ENCODE measurements around the gene FAM120B.
"Not testable (repeated sequence)": the region's sequence is repeated elsewhere in the genome, so short reads cannot be mapped to it uniquely, and the experiment has no call there.

The FAM120B gene

GRCh38 chr6:170345662-170346061 lies 39.1 kb downstream of the FAM120B start:
- no peak for TF ChIP-seq EZH2 (IDR thresholded peaks at IDR 0.05)
- no peak for TF ChIP-seq POLR2AphosphoS5 (IDR thresholded peaks at IDR 0.05; ENCODE audit: borderline replicate concordance, low read depth, low read length)
- no peak for TF ChIP-seq FOXP2 (optimal IDR thresholded peaks at IDR 0.05; ENCODE audit: control extremely low read depth, extremely low read length, insufficient read depth)
- Histone ChIP-seq H3K9ac (ENCODE audit: insufficient read length) (no peak overlapping the region), H3K27ac (no peak overlapping the region), H3K36me3 (ENCODE audit: insufficient read depth, low read length) (peaks cover 39% of the 10 kb centered on the region), H3K9me3 (ENCODE audit: low read depth, low read length) (no peaks in the 10 kb centered on the region), H3K4me3 (no peak overlapping the region)
- DNase-seq (ENCODE audit: low read depth, low spot score): no peak

- DNase-seq (ENCODE audit: low read depth, low spot score): no peak
- Histone ChIP-seq H3K36me3 (ENCODE audit: insufficient read depth, low read length) (peaks cover 47% of the 10 kb centered on the region), H3K9ac (ENCODE audit: insufficient read length) (no peak overlapping the region), H3K27ac (no peak overlapping the region), H3K9me3 (ENCODE audit: low read depth, low read length) (peaks cover 2% of the 10 kb centered on the region; the same call in 1 of the 2 replicates), H3K4me3 (no peak overlapping the region)
- TF ChIP-seq EZH2 (IDR thresholded peaks at IDR 0.05) (no peak), POLR2AphosphoS5 (IDR thresholded peaks at IDR 0.05; ENCODE audit: borderline replicate concordance, low read depth, low read length) (no peak), FOXP2 (optimal IDR thresholded peaks at IDR 0.05; ENCODE audit: control extremely low read depth, extremely low read length, insufficient read depth) (no peak)
Measured at GRCh38 chr6:170346649-170347048, 40.1 kb downstream of the FAM120B start.

- no peak overlapping the region for H3K9ac ChIP-seq (ENCODE audit: insufficient read length)
- H3K4me3 ChIP-seq: no peak overlapping the region
- DNase-seq (ENCODE audit: low read depth, low spot score): no peak
- no peak overlapping the region for H3K27ac ChIP-seq
- TF ChIP-seq FOXP2 (optimal IDR thresholded peaks at IDR 0.05; ENCODE audit: control extremely low read depth, extremely low read length, insufficient read depth) (no peak), POLR2AphosphoS5 (IDR thresholded peaks at IDR 0.05; ENCODE audit: borderline replicate concordance, low read depth, low read length) (no peak), EZH2 (IDR thresholded peaks at IDR 0.05) (no peak)
- peaks cover 2% of the 10 kb centered on the region; the same call in 1 of the 2 replicates for H3K9me3 ChIP-seq (ENCODE audit: low read depth, low read length)
- peaks cover 47% of the 10 kb centered on the region for H3K36me3 ChIP-seq (ENCODE audit: insufficient read depth, low read length)
Measured at GRCh38 chr6:170347091-170347490, 40.5 kb downstream of the FAM120B start.

GRCh38 chr6:170347975-170348374 lies 41.4 kb downstream of the FAM120B start:
- no peak overlapping the region for H3K4me3 ChIP-seq
- H3K9ac ChIP-seq (ENCODE audit: insufficient read length): no peak overlapping the region
- H3K27ac ChIP-seq: no peak overlapping the region
- peaks cover 2% of the 10 kb centered on the region; the same call in 1 of the 2 replicates for H3K9me3 ChIP-seq (ENCODE audit: low read depth, low read length)
- H3K36me3 ChIP-seq (ENCODE audit: insufficient read depth, low read length): peaks cover 47% of the 10 kb centered on the region
- DNase-seq (ENCODE audit: low read depth, low spot score): no peak
- TF ChIP-seq EZH2 (IDR thresholded peaks at IDR 0.05) (no peak), POLR2AphosphoS5 (IDR thresholded peaks at IDR 0.05; ENCODE audit: borderline replicate concordance, low read depth, low read length) (no peak), FOXP2 (optimal IDR thresholded peaks at IDR 0.05; ENCODE audit: control extremely low read depth, extremely low read length, insufficient read depth) (no peak)

GRCh38 chr6:170351456-170351855 lies 44.9 kb downstream of the FAM120B start:
- not testable (repeated sequence) for H3K27ac ChIP-seq; DNase-seq (ENCODE audit: low read depth, low spot score); H3K4me3 ChIP-seq; H3K9me3 ChIP-seq (ENCODE audit: low read depth, low read length); H3K9ac ChIP-seq (ENCODE audit: insufficient read length)
- H3K36me3 ChIP-seq (ENCODE audit: insufficient read depth, low read length): peaks cover 39% of the 10 kb centered on the region

- not testable (repeated sequence) for H3K4me3 ChIP-seq; H3K9me3 ChIP-seq (ENCODE audit: low read depth, low read length); DNase-seq (ENCODE audit: low read depth, low spot score); H3K9ac ChIP-seq (ENCODE audit: insufficient read length); H3K27ac ChIP-seq
- peaks cover 24% of the 10 kb centered on the region for H3K36me3 ChIP-seq (ENCODE audit: insufficient read depth, low read length)
Measured at GRCh38 chr6:170355190-170355589, 48.6 kb downstream of the FAM120B start.

- H3K9ac ChIP-seq (ENCODE audit: insufficient read length): no peak overlapping the region
Measured at GRCh38 chr6:170355661-170356060, 49.1 kb downstream of the FAM120B start.

GRCh38 chr6:170357812-170358211 lies 51.3 kb downstream of the FAM120B start:
- DNase-seq (ENCODE audit: low read depth, low spot score): no peak
- no peak overlapping the region for H3K27ac ChIP-seq
- H3K36me3 ChIP-seq (ENCODE audit: insufficient read depth, low read length): peaks cover 20% of the 10 kb centered on the region; the same call in 1 of the 2 replicates
- H3K4me3 ChIP-seq: no peak overlapping the region
- H3K9me3 ChIP-seq (ENCODE audit: low read depth, low read length): no peaks in the 10 kb centered on the region
- TF ChIP-seq FOXP2 (optimal IDR thresholded peaks at IDR 0.05; ENCODE audit: control extremely low read depth, extremely low read length, insufficient read depth) (no peak), POLR2AphosphoS5 (IDR thresholded peaks at IDR 0.05; ENCODE audit: borderline replicate concordance, low read depth, low read length) (no peak), EZH2 (IDR thresholded peaks at IDR 0.05) (no peak)
- no peak overlapping the region for H3K9ac ChIP-seq (ENCODE audit: insufficient read length)

More at GRCh38 chr6:170355661-170356060, 49.1 kb downstream of the FAM120B start:
- Histone ChIP-seq H3K27ac (no peak overlapping the region), H3K36me3 (ENCODE audit: insufficient read depth, low read length) (peaks cover 24% of the 10 kb centered on the region), H3K4me3 (no peak overlapping the region), H3K9me3 (ENCODE audit: low read depth, low read length) (peaks cover 2% of the 10 kb centered on the region; the same call in 1 of the 2 replicates)
- TF ChIP-seq POLR2AphosphoS5 (IDR thresholded peaks at IDR 0.05; ENCODE audit: borderline replicate concordance, low read depth, low read length): no peak
- no peak for TF ChIP-seq EZH2 (IDR thresholded peaks at IDR 0.05)
- TF ChIP-seq FOXP2 (optimal IDR thresholded peaks at IDR 0.05; ENCODE audit: control extremely low read depth, extremely low read length, insufficient read depth): no peak
- no peak for DNase-seq (ENCODE audit: low read depth, low spot score)

- TF ChIP-seq EZH2 (IDR thresholded peaks at IDR 0.05) (no peak), POLR2AphosphoS5 (IDR thresholded peaks at IDR 0.05; ENCODE audit: borderline replicate concordance, low read depth, low read length) (no peak), FOXP2 (optimal IDR thresholded peaks at IDR 0.05; ENCODE audit: control extremely low read depth, extremely low read length, insufficient read depth) (no peak)
- H3K9ac ChIP-seq (ENCODE audit: insufficient read length): no peak overlapping the region
- peaks cover 20% of the 10 kb centered on the region; the same call in 1 of the 2 replicates for H3K36me3 ChIP-seq (ENCODE audit: insufficient read depth, low read length)
- no peak overlapping the region for H3K27ac ChIP-seq
- H3K4me3 ChIP-seq: no peak overlapping the region
- DNase-seq (ENCODE audit: low read depth, low spot score): no peak
- H3K9me3 ChIP-seq (ENCODE audit: low read depth, low read length): no peaks in the 10 kb centered on the region
Measured at GRCh38 chr6:170358496-170358895, 51.9 kb downstream of the FAM120B start.

Data from SK-N-MC (cell line).